Stomach (tissue), 9 donors: ENCODE data around the gene F10. TPM values are rescaled to one million over a fixed set of nuclear protein-coding genes. Genes with fewer than 3 reads are reported as not detected.

Source experiments
- DNase-seq, 2 donors: peaks; one replicate each; pipeline versions ENCODE4 v3.0.0 to v3.0.0-alpha.2; 2013 to 2019
- H3K27ac ChIP-seq, 5 donors: fragments of 200-600 bp in 4 of 5; sonication (generic) in 4 of 5; one replicate each; pipeline ENCODE4 v1.5.1; 2013 to 2019; ENCODE audit warnings: mild to moderate bottlenecking in 1 of 5, moderate library complexity in 1 of 5
- H3K27me3 ChIP-seq, 3 donors: fragments of 200-600 bp; sonication (generic); one replicate each; pipeline ENCODE4 v1.5.1; 2017 to 2019; ENCODE audit warnings: mixed run types in 1 of 3
- H3K36me3 ChIP-seq, 4 donors: fragments of 200-600 bp; sonication (generic); 1 replicate in 3 of 4; 2 replicates in 1 of 4; pipeline ENCODE4 v1.5.1; 2016 to 2019
- H3K4me1 ChIP-seq, 4 donors: fragments of 200-600 bp; sonication (generic); one replicate each; pipeline ENCODE4 v1.5.1; 2016 to 2019
- H3K4me3 ChIP-seq, 4 donors: fragments of 200-600 bp; sonication (generic) in 3 of 4; one replicate each; pipeline ENCODE4 v1.5.1; 2016 to 2019; ENCODE audit warnings: mild to moderate bottlenecking in 1 of 4
- H3K9me3 ChIP-seq, 4 donors: fragments of 200-600 bp; sonication (generic); one replicate each; pipeline ENCODE4 v1.5.1; 2016 to 2019
- CTCF ChIP-seq, 7 experiments: fragments of 450-650 bp in 4 of 7; fragments of 200-600 bp in 3 of 7; sonication (generic) in 3 of 7; IDR thresholded peaks; one replicate each; pipeline ENCODE4 v1.5.1; 2016 to 2019; ENCODE audit warnings: antibody characterized with exemption in 7 of 7, control low read depth in 2 of 7, mild to moderate bottlenecking in 1 of 7
- EP300 ChIP-seq: sonication (generic); formaldehyde crosslinking; IDR thresholded peaks from one replicate; pipeline ENCODE4 v1.6.1; 2017; ENCODE audit warnings: antibody characterized with exemption
- POLR2A ChIP-seq, 4 donors: fragments of 450-650 bp; IDR thresholded peaks; one replicate each; pipeline ENCODE4 v1.6.1; 2016; ENCODE audit warnings: antibody characterized with exemption in 4 of 4, control low read depth in 2 of 4, mild to moderate bottlenecking in 1 of 4, moderate library complexity in 1 of 4
- POLR2AphosphoS5 ChIP-seq, 3 donors: sonication (generic); formaldehyde crosslinking; IDR thresholded peaks; one replicate each; pipeline ENCODE4 v1.6.1; 2016; ENCODE audit warnings: antibody characterized with exemption in 3 of 3
- WGBS, 5 donors: extraction: QIAGEN DNeasy Blood & Tissue Kit in 3 of 5; methylation state at CpG; one replicate each; pipeline versions ENCODE4 v1.1.5 to v1.1.7; 2013 to 2018; 5-methylcytosine and 5-hydroxymethylcytosine counted together
- intact Hi-C: fragments of 100-400 bp; cut with DNase I; formaldehyde crosslinking; loops from one replicate; pipeline ENCODE4 v1.15.1; 2023; ENCODE audit warnings: low total_unique reads
- polyA plus RNA-seq, 3 donors: library from polyadenylated mRNA; stranded (reverse); fragments of 200-250 nt; gene quantifications; one replicate each; pipeline ENCODE4 v1.2.3, GENCODE V29; 2013
- total RNA-seq, 5 donors: library from RNA; depleted of rRNA; stranded (reverse); fragments of >200 nt; gene quantifications; one replicate each; pipeline versions ENCODE4 v1.1.0 to v1.2.3, GENCODE V29; 2014 to 2016
- donor health status: healthy with polysubstance abuse.
- donor health status: Bipolar disorder and iron deficiency.
- donor health status: healthy.

The F10 gene
- total and polyA plus RNA-seq, 8 donors = 0.45 to 14.9 (median 3.3) TPM; not detected in 2

- WGBS, 5 donors = 56 to 70% (median 70%) methylated on average over 14 of the region's 14 CpGs
- H3K27me3 ChIP-seq = no peaks in the 10 kb centered on the region
- H3K27ac ChIP-seq = no peak overlapping the region
- no peaks in the 10 kb centered on the region for H3K4me1 ChIP-seq
- intact Hi-C loops = no loop called here
- TF ChIP-seq POLR2A (IDR thresholded peaks at IDR 0.05) = no peak
- no peak for TF ChIP-seq EP300
- no peak for TF ChIP-seq POLR2AphosphoS5 (IDR thresholded peaks at IDR 0.05)
- TF ChIP-seq CTCF (IDR thresholded peaks at IDR 0.05) = no peak
- no peak for DNase-seq
- no peak overlapping the region for H3K4me3 ChIP-seq
- H3K36me3 ChIP-seq = peaks cover 29 to 96% (median 79%) of the 10 kb centered on the region in 4 donors
- no peaks in the 10 kb centered on the region for H3K9me3 ChIP-seq
Measured at GRCh38 chr13:113183450-113184129, 61.0 kb downstream of the F10 start.

- no peaks in the 10 kb centered on the region for H3K4me1 ChIP-seq
- intact Hi-C loops = no loop called here
- H3K4me3 ChIP-seq = peak overlapping the region in 1 of 4 donors; percentile 2
- peaks cover 19 to 96% (median 79%) of the 10 kb centered on the region in 4 donors for H3K36me3 ChIP-seq
- H3K27ac ChIP-seq = no peak overlapping the region
- DNase-seq = no peak
- WGBS, 5 donors = 84 to 89% (median 86%) methylated on average over 14 to 22 of the region's 22 CpGs
- H3K27me3 ChIP-seq = no peaks in the 10 kb centered on the region
- no peaks in the 10 kb centered on the region for H3K9me3 ChIP-seq
- TF ChIP-seq POLR2AphosphoS5 (IDR thresholded peaks at IDR 0.05) (no peak), POLR2A (IDR thresholded peaks at IDR 0.05) (no peak)
Measured at GRCh38 chr13:113184568-113185440, 62.2 kb downstream of the F10 start.

GRCh38 chr13:113186061-113186900 is 63.7 kb downstream of the F10 start:
- intact Hi-C loops = no loop called here
- no peak overlapping the region for H3K4me3 ChIP-seq

GRCh38 chr13:113187263-113187669 is 64.7 kb downstream of the F10 start:
- WGBS, 5 donors = 56 to 66% (median 62%) methylated on average over 9 of the region's 9 CpGs
- Histone ChIP-seq H3K9me3 (no peaks in the 10 kb centered on the region), H3K27ac (peak overlapping the region; percentile 5 to 55 (median 47)), H3K4me1 (no peaks in the 10 kb centered on the region), H3K36me3 (peaks cover 13 to 96% (median 79%) of the 10 kb centered on the region in 4 donors), H3K27me3 (no peaks in the 10 kb centered on the region), H3K4me3 (no peak overlapping the region)
- intact Hi-C loops = no loop called here
- TF ChIP-seq POLR2AphosphoS5 (IDR thresholded peaks at IDR 0.05) = peak in 2 of 3 donors; percentile 29 to 82
- no peak for TF ChIP-seq POLR2A (IDR thresholded peaks at IDR 0.05)
- no peak for TF ChIP-seq CTCF (IDR thresholded peaks at IDR 0.05)
- no peak for TF ChIP-seq EP300
- peak in 1 of 2 donors; percentile 72 for DNase-seq

More at GRCh38 chr13:113186061-113186900, 63.7 kb downstream of the F10 start:
- Histone ChIP-seq H3K27me3 (no peaks in the 10 kb centered on the region), H3K9me3 (no peaks in the 10 kb centered on the region), H3K36me3 (peaks cover 13 to 96% (median 78%) of the 10 kb centered on the region in 4 donors), H3K27ac (peak overlapping the region in 4 of 5 donors; percentile 5 to 55 (median 33)), H3K4me1 (no peaks in the 10 kb centered on the region)
- WGBS, 5 donors = 74 to 79% (median 76%) methylated on average over 12 to 13 of the region's 13 CpGs
- DNase-seq = no peak
- no peak for TF ChIP-seq CTCF (IDR thresholded peaks at IDR 0.05)
- no peak for TF ChIP-seq EP300
- no peak for TF ChIP-seq POLR2AphosphoS5 (IDR thresholded peaks at IDR 0.05)
- TF ChIP-seq POLR2A (IDR thresholded peaks at IDR 0.05) = no peak
